PC-3 (cell line): ENCODE results near the gene GLDC. TPM values are rescaled to one million over a fixed set of nuclear protein-coding genes. Genes with fewer than 3 reads are reported as not detected.

Source experiments
- ATAC-seq: fragments of 200-7000 bp; cut with Tn5 transposase; 2 replicates; pipeline ENCODE4 v1.9.1; 2020; ENCODE audit warnings: mild to moderate bottlenecking, moderate library complexity
- BruUV-seq: library from RNA; stranded (reverse); fragments of 400-500 nt; replicated peaks from 2 replicates; lab custom pipeline; 2021; lab: Mats Ljungman, UMichigan
- CTCF ChIA-PET: fragments of 300-600 bp; sonication (Branson Sonifier 250); formaldehyde crosslinking; loops from one replicate; lab custom pipeline; 2022; ENCODE audit warnings: antibody characterized with exemption; lab: Charles Lee
- POLR2A ChIA-PET: fragments of 300-600 bp; sonication (Branson Sonifier 250); formaldehyde crosslinking; loops from one replicate; lab custom pipeline; 2022; ENCODE audit warnings: antibody characterized with exemption; ENCODE audit not compliant: unreplicated experiment; lab: Charles Lee
- DNase-seq: peaks from one replicate; pipeline ENCODE4 v3.0.0-alpha.2; 2015
- H2AFZ ChIP-seq: fragments of 300-600 bp; sonication (generic); 2 replicates; pipeline ENCODE4 v1.6.0; 2016; ENCODE audit warnings: antibody characterized with exemption, low read length
- H3F3A ChIP-seq: fragments of 300-600 bp; sonication (generic); one replicate; pipeline ENCODE4 v1.6.0; 2017; ENCODE audit warnings: antibody characterized with exemption, low read length, control low read depth, mild to moderate bottlenecking; ENCODE audit not compliant: unreplicated experiment
- H3K27ac ChIP-seq: fragments of 300-600 bp; sonication (generic); 2 replicates; pipeline ENCODE4 v1.5.1; 2016; ENCODE audit warnings: mild to moderate bottlenecking, low read length
- H3K27me3 ChIP-seq: fragments of 300-600 bp; sonication (generic); 2 replicates; pipeline ENCODE4 v1.6.1; 2016; ENCODE audit warnings: low read length, mixed read lengths
- H3K36me3 ChIP-seq: fragments of 300-600 bp; sonication (generic); 2 replicates; pipeline ENCODE4 v1.6.1; 2016; ENCODE audit warnings: low read depth, mixed run types, low read length, mixed read lengths
- H3K4me1 ChIP-seq: fragments of 300-600 bp; sonication (generic); 2 replicates; pipeline ENCODE4 v1.5.1; 2016; ENCODE audit warnings: low read length; ENCODE audit not compliant: insufficient read depth
- H3K4me2 ChIP-seq: fragments of 300-600 bp; sonication (generic); 2 replicates; pipeline ENCODE4 v1.6.0; 2016; ENCODE audit warnings: low read length
- H3K4me3 ChIP-seq: fragments of 300-600 bp; sonication (generic); 2 replicates; pipeline ENCODE4 v1.5.1; 2016; ENCODE audit warnings: mild to moderate bottlenecking, low read length, mixed read lengths
- H3K79me2 ChIP-seq: fragments of 300-600 bp; sonication (generic); 2 replicates; pipeline ENCODE4 v1.6.1; 2017; ENCODE audit warnings: low read length, mixed read lengths
- H3K9ac ChIP-seq: fragments of 300-600 bp; sonication (generic); 2 replicates; pipeline ENCODE4 v1.6.0; 2016; ENCODE audit warnings: mild to moderate bottlenecking, low read length
- H3K9me2 ChIP-seq: fragments of 300-600 bp; sonication (generic); replicated peaks from 2 replicates; pipeline ENCODE4 v1.6.1; 2016; ENCODE audit warnings: mixed run types, low read length, mixed read lengths
- H3K9me3 ChIP-seq: fragments of 300-600 bp; sonication (generic); 2 replicates; pipeline ENCODE4 v1.6.1; 2016; ENCODE audit warnings: low read length, mixed read lengths
- H4K20me1 ChIP-seq: fragments of 300-600 bp; sonication (generic); 2 replicates; pipeline ENCODE4 v1.6.1; 2016; ENCODE audit warnings: low read length, mixed read lengths
- EZH2 ChIP-seq: fragments of 300-600 bp; sonication (generic); IDR thresholded peaks from one replicate; pipeline ENCODE4 v1.6.1; 2017; ENCODE audit warnings: antibody characterized with exemption, mild to moderate bottlenecking, low read length; ENCODE audit not compliant: unreplicated experiment
- EZH2phosphoT487 ChIP-seq: fragments of 300-600 bp; sonication (generic); IDR thresholded peaks from 2 replicates; pipeline ENCODE4 v1.6.1; 2018; ENCODE audit warnings: mild to moderate bottlenecking, antibody characterized with exemption, low read length, borderline replicate concordance
- intact Hi-C: fragments of 100-400 bp; cut with micrococcal nuclease; formaldehyde crosslinking; loops from 2 replicates; pipeline ENCODE4 v1.9.0; 2023
- total RNA-seq: library from RNA; depleted of rRNA; stranded (reverse); fragments of >200 nt; gene quantifications from 2 replicates; pipeline ENCODE4 v1.2.3, GENCODE V29; 2014
- TF ChIP-seq, protein P1 (sequence below): fragments of 300-600 bp; sonication (generic); conservative IDR thresholded peaks from 2 replicates; pipeline ENCODE4 v1.5.1; 2017; ENCODE audit warnings: antibody characterized with exemption, low read depth, mild to moderate bottlenecking, low read length

The GLDC gene
- total RNA-seq, 1 experiment from 2014 or later, result 8.1 TPM

DNA sequence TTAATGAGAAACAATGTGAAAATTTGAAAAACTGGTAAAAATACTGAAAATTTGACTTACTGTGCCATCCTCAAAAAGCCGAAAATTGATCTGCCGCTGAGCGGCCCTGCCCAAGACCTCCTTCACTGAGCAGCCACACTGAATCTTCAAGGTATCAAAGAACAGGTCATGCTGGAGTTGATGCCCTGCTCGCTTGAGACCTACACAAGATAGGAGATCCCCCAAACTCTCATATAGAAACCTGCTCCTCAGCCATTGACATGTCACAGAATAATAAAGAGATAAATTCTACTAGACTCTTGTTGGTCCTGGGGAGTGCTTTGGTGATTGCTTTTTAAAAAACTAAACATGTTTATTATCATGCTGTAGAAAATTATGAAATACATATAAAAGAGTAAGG is 52.7 kb downstream of the GLDC start:
- DNase-seq (no peak), ATAC-seq (no peak)
- Histone ChIP-seq H2AFZ (no peak overlapping the region), H3K79me2 (no peaks in the 10 kb centered on the region), H3K4me3 (no peak overlapping the region), H3K4me1 (no peaks in the 10 kb centered on the region), H3F3A (no peaks in the 10 kb centered on the region), H4K20me1 (no peaks in the 10 kb centered on the region), H3K9me3 (no peaks in the 10 kb centered on the region), H3K4me2 (no peak overlapping the region), H3K9me2 (no peaks in the 10 kb centered on the region), H3K27me3 (no peaks in the 10 kb centered on the region), H3K36me3 (no peaks in the 10 kb centered on the region), H3K9ac (no peak overlapping the region), H3K27ac (no peak overlapping the region)
- ChIA-PET CTCF (no interaction called here), POLR2A (no interaction called here)
- no TSS peak for BruUV-seq
- TF ChIP-seq EZH2phosphoT487, result no peak
- TF ChIP-seq, protein P1, sequence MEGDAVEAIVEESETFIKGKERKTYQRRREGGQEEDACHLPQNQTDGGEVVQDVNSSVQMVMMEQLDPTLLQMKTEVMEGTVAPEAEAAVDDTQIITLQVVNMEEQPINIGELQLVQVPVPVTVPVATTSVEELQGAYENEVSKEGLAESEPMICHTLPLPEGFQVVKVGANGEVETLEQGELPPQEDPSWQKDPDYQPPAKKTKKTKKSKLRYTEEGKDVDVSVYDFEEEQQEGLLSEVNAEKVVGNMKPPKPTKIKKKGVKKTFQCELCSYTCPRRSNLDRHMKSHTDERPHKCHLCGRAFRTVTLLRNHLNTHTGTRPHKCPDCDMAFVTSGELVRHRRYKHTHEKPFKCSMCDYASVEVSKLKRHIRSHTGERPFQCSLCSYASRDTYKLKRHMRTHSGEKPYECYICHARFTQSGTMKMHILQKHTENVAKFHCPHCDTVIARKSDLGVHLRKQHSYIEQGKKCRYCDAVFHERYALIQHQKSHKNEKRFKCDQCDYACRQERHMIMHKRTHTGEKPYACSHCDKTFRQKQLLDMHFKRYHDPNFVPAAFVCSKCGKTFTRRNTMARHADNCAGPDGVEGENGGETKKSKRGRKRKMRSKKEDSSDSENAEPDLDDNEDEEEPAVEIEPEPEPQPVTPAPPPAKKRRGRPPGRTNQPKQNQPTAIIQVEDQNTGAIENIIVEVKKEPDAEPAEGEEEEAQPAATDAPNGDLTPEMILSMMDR, result no peak
- TF ChIP-seq EZH2, result no peak
- intact Hi-C loops, result no loop called here

- TF ChIP-seq EZH2 (no peak), EZH2phosphoT487 (no peak)
- TF ChIP-seq, protein P1, result no peak
- Histone ChIP-seq H3K9ac (no peak overlapping the region), H3K9me3 (no peaks in the 10 kb centered on the region), H3K27ac (no peak overlapping the region), H3K27me3 (no peaks in the 10 kb centered on the region), H3K4me2 (no peak overlapping the region), H3K4me3 (no peak overlapping the region), H3K79me2 (no peaks in the 10 kb centered on the region), H4K20me1 (no peaks in the 10 kb centered on the region), H3K9me2 (no peaks in the 10 kb centered on the region), H3K36me3 (no peaks in the 10 kb centered on the region), H3F3A (no peaks in the 10 kb centered on the region), H3K4me1 (no peaks in the 10 kb centered on the region), H2AFZ (no peak overlapping the region)
- no TSS peak for BruUV-seq
- ATAC-seq (no peak), DNase-seq (no peak)
- POLR2A ChIA-PET, result interaction anchor here (0.6 kb wide), 1 partner anchor 54 kb away, joined by 27 read pairs; no protein-coding TSS in a partner anchor
- intact Hi-C loops, result no loop called here
- CTCF ChIA-PET, result no interaction called here
Observed at GRCh38 chr9:6592231-6592630, 53.3 kb downstream of the GLDC start.

DNA sequence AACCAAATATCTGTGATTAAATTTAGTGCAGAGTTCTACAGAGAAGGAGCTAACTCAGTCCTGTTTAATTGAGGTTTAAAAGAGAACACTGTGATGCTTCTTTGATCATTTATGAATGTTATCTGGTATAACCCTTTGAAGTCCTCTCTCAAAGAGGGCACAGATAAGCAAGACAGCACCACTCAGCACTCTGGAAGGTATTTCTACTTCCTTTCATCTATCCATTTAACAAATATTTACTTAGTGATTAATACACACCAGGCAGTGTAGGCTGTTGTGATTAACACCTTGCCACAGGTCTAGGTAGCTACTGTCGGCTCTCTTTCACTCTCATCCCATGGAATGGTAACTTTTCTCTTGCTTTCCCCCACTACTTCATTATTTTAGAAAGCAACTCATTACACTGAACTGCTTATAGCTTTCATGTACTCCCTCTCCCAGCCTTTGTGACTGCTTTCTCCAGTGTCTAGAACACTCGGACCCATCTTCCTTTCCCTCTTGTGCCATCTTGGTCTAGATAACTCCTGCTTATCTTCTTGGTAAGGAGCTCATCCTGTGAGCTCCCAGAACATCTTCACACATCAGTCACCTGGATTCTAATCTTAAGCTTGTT is 54.7 kb downstream of the GLDC start:
- Histone ChIP-seq H2AFZ (no peak overlapping the region), H3K27me3 (no peaks in the 10 kb centered on the region), H3K27ac (no peak overlapping the region), H3K9me2 (no peaks in the 10 kb centered on the region), H3K36me3 (no peaks in the 10 kb centered on the region), H3F3A (no peaks in the 10 kb centered on the region), H3K79me2 (no peaks in the 10 kb centered on the region), H3K4me3 (no peak overlapping the region), H3K9me3 (no peaks in the 10 kb centered on the region), H3K4me2 (no peak overlapping the region), H3K9ac (no peak overlapping the region), H4K20me1 (no peaks in the 10 kb centered on the region), H3K4me1 (no peaks in the 10 kb centered on the region)
- TF ChIP-seq, protein P1, result no peak
- TF ChIP-seq EZH2 (no peak), EZH2phosphoT487 (no peak)
- DNase-seq (no peak), ATAC-seq (peak; percentile 66)
- BruUV-seq, result no TSS peak
- POLR2A ChIA-PET, result no interaction called here
- CTCF ChIA-PET, result no interaction called here
- intact Hi-C loops, result no loop called here
